NCI-H1105 (cell line): ENCODE results near the gene SPDEF.
A peak's percentile ranks its signal among the peaks of the same experiment; 100 is the strongest.

Source experiments
- DNase-seq: peaks from one replicate; lab custom pipeline; 2025; lab: John Stamatoyannopoulos, UW

Gene SPDEF

GRCh38 chr6:34556031-34556471 lies at the start of gene SPDEF:
Gene SPDEF (minus strand): TSS chr6:34556329. CDS start chr6:34544455, 11,874 bp downstream.
- no peak for DNase-seq

DNA sequence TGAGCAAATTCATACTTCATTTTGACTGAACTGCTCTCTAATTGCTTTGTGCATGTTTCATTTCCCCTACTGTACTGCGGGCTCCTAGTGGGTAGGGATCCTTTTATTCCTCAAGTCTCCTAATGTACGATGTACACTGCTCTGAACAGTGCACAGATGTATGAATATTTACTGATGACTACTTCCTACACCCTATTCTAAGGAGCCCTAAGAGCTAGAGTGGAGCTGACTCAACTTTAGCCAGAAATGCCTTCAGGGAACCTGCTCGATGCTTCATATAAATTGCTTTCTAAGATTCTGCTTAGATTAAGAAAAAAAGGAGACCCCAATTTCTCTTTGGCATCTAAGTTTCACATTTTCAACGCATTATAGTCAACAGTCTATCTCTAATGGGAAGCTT lies 47.6 kb upstream of the SPDEF start:
- DNase-seq = no peak

DNA sequence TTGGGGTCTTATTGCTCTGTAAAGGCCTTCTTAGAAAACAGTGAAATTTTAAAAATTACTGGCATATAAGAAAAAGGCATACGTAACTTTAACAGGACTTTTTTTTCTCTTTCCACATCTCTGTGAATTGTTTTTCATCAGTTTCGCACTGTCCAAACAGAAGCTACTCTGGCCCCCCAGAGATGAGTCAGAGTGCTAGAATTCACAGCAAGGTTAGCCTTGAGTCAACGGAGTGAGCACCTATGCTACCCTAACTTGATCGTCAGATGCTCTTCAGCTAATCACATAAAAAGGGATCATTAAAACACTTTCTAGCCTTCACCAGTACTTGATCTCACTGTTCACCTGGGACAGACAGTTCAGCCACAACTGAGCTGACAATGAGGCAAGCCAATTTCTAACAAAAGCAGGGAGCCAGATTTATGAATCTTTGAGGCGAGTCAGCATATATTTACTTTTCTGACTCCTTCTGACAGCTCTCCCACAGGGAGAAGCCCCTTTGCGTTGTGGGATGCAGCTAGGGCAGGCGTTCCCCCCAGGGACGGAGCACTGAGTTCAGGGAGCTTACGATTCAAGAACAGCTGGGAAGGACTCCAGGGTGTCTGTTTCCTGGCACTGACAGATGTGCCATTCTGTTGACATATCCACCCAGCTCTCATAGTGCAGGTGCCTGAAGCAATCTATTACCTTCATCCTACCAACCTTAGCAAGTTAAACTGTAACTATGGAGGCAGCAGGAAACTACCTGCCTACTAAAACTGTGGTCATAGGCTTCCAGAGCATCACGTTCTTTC lies 46.4 kb upstream of the SPDEF start:
- peak; percentile 10 for DNase-seq

DNA sequence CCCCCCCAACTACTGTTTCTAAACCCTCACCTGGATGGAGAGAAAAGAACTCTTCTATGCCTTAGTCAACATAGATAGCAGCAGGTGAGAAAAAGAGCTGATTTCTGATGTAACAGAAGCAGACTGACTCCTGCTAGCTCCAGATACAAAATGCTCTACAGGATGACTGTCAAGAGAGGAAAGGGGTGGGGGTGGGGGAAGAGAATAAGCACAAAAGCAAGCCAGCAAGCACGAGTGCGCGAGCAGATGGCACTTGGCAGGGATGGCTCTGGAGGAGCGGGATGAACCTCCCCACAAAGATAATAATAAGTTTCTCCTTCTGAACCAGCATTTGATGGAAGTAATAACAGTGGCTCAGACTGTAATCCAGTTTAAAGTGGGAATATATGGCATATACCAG lies 45.6 kb upstream of the SPDEF start:
- DNase-seq = peak; percentile 74

GRCh38 chr6:34600796-34601195 lies 44.7 kb upstream of the SPDEF start:
- DNase-seq = no peak

DNA sequence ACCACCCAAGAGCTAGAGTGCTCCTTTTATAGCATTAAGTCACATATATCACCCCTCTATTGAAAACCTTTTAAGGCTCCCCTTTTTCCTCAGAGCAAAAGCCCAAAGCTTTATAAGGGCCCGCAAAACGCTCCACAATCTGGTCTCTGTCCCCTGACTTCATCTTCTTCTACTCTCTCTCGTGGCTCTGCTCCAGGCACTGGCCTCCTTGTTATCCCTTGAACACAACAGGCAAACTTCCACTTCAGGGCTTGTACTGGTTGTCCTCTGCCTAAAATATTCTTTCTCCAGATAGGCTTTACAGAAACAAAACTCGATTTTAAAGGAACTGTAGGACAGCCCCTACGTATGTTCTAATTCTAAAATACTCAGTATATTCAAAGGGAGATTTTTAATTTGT lies 44.0 kb upstream of the SPDEF start:
- DNase-seq = no peak

GRCh38 chr6:34598712-34599111 lies 42.6 kb upstream of the SPDEF start:
- no peak for DNase-seq

GRCh38 chr6:34597605-34598353 lies 41.6 kb upstream of the SPDEF start:
- DNase-seq = no peak

- no peak for DNase-seq
Measured at GRCh38 chr6:34596798-34597197, 40.7 kb upstream of the SPDEF start.

DNA sequence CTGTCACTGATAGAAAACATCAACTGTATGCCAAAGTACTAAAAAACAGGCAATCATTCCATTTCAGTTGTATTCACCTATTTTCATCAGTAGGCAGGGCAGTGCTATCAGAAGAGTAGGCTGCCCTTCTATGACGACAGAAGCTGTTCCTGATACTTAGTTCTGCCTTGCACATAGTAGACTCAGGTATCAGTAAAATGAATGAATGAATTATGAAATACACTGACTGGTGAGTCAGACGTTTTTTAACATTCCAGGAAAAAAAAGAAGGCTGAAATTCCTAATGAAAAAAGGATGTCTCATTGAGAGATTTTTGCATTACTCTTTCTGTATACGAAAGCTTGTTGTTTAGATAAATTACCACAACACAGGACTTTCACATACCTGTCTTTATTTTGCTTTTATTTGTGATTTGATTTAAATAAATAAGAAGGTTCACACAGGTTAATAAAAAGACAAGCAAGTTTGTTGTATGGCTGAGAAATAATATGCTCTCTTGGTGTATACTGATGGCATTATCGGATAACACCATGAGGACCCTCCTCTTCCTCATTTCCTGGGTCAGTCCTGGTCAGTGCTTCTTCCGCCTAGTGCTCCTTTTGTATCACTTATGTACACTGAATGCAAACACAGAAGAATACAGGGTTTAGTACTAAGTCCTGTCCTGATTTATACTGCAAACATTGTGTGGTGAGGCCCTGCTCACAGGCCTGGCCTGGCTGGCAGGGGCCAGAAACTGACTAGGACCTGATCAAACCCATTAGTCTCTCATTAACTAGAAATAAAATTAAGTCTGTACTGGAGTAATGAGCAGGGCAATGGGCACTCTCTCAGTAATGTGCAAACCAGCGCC lies 39.4 kb upstream of the SPDEF start:
- no peak for DNase-seq

GRCh38 chr6:34593701-34594100 lies 37.6 kb upstream of the SPDEF start:
- no peak for DNase-seq

DNA sequence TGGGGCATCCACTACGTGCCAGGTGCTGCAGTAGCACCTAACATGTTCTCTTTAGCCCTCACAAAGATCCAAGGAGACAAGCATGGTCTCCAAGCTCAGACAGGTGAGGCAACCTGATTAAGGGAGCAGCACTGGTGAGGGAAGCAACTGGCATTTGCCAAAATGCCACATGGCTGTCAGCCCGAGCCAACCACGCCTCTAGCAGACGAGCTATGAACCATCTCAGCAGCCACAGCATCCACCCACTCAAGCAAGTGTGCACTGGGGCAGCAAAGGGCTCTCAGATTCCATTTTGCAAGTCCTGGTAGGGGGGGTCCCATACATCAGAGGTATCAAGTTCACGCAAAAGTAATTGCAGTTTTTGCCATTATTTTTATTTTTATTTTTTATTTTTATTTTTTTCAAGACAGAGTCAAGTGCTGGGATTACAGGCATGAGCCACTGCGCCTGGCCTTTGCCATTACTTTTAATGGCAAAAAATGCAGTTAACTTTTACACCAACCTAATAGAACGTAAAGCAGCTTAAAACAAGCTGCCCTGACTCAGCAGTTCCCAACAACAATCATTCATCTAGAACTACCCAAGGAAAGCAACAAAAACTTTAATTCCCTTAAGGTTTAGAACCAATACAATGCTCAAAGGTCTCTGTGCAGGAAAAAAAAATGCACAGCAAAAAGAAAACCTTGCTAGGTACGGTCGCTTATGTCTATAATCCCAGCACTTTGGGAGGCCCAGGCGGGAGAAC lies 36.3 kb upstream of the SPDEF start:
- DNase-seq = no peak

GRCh38 chr6:34589691-34590090 lies 33.6 kb upstream of the SPDEF start:
- DNase-seq = no peak

- DNase-seq = no peak
Measured at GRCh38 chr6:34589140-34589539, 33.0 kb upstream of the SPDEF start.

GRCh38 chr6:34587851-34588250 lies 31.7 kb upstream of the SPDEF start:
- no peak for DNase-seq

DNA sequence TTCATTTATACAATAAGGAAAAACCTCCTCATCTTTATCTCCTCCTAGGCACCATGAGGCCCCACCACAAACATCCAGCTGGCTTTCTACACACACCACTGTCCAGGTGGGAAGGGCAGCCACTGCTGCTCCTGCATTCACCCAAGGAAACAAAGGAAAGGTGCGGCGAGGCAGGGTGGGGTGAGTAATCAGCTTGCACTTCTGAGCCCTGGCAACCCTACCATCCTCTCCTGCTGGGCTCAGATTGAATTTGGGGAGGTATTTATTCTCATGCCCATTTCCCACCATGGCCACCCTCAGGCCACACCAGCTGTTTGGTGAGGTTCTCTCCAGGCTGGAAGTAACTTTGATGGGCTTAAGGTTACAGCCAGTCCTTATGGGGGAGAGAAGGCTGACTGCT lies 31.2 kb upstream of the SPDEF start:
- no peak for DNase-seq

- no peak for DNase-seq
Measured at GRCh38 chr6:34586327-34587040, 30.4 kb upstream of the SPDEF start.

DNA sequence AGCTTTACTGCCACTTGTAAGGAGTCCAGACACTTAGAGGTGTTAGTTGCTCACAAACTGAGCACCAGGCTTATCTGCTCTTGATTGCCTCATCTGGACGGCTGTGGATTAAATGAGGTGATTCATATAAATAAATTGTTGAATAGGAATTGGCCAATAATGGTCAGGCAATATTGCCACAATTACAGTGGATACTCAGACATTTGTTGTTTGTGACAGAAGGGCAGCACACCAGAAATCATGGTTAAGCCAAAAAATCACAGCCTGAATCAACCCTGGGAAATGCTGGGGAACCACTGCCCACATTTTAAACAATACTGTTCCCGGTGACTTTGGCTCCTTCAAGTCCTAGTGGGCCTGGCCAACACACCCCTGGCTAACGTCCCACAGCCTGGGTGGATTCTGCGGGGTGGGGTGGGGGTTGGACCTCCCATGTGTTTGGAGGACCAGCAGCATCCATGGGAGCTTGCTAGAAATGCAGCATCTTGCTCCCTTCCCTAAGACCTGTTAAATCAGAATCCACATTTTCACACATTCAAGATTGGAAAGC lies 29.5 kb upstream of the SPDEF start:
- DNase-seq = no peak

GRCh38 chr6:34585108-34585507 lies 29.0 kb upstream of the SPDEF start:
- no peak for DNase-seq

GRCh38 chr6:34584694-34585093 lies 28.6 kb upstream of the SPDEF start:
- DNase-seq = no peak
